ENCODE data around the gene PIGL. TPM values are rescaled to one million over a fixed set of nuclear protein-coding genes. Genes with fewer than 3 reads are reported as not detected.
"Not testable (repeated sequence)": the region's sequence is repeated elsewhere in the genome, so short reads cannot be mapped to it uniquely, and the experiment has no call there.

Gene PIGL
- total RNA-seq, 1 donor from 2014 or later, result 65.8 TPM

DNA sequence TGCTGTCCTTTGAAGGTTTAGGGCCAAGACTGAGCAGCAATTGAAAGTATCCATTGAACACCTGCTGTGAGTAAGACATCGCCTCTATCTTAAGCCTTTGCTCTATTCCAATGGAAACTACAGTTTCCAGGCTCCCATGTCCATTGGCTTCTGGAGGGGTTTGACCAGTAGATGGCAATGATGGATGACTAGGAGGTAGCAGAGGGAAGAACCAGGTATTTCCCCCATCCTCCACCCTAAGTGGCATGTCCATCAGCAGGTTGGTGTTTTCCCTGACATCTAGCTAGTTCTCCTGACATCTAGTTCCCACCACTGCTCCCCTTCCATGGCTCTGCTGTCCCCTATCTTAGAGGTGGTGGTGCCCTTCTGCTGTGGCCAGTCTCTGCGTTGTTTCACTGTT lies 77.5 kb downstream of the PIGL start:
- H3K27ac ChIP-seq, result no peak overlapping the region
- no peak for DNase-seq (ENCODE audit: extremely low spot score in 2 of 2)
- no peak overlapping the region for H3K4me3 ChIP-seq
- no peaks in the 10 kb centered on the region for H3K36me3 ChIP-seq
- no peaks in the 10 kb centered on the region for H3K4me1 ChIP-seq
- H3K9me3 ChIP-seq, result no peaks in the 10 kb centered on the region
- TF ChIP-seq POLR2AphosphoS5 (IDR thresholded peaks at IDR 0.05; ENCODE audit: insufficient read depth in 1 of 2, low read depth in 1 of 2) (no peak), POLR2A (IDR thresholded peaks at IDR 0.05) (no peak)
- TF ChIP-seq, protein P1, sequence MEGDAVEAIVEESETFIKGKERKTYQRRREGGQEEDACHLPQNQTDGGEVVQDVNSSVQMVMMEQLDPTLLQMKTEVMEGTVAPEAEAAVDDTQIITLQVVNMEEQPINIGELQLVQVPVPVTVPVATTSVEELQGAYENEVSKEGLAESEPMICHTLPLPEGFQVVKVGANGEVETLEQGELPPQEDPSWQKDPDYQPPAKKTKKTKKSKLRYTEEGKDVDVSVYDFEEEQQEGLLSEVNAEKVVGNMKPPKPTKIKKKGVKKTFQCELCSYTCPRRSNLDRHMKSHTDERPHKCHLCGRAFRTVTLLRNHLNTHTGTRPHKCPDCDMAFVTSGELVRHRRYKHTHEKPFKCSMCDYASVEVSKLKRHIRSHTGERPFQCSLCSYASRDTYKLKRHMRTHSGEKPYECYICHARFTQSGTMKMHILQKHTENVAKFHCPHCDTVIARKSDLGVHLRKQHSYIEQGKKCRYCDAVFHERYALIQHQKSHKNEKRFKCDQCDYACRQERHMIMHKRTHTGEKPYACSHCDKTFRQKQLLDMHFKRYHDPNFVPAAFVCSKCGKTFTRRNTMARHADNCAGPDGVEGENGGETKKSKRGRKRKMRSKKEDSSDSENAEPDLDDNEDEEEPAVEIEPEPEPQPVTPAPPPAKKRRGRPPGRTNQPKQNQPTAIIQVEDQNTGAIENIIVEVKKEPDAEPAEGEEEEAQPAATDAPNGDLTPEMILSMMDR (IDR thresholded peaks at IDR 0.05), result no peak
- intact Hi-C loops (cut with DNase I), result no loop called here
- no peaks in the 10 kb centered on the region for H3K27me3 ChIP-seq

DNA sequence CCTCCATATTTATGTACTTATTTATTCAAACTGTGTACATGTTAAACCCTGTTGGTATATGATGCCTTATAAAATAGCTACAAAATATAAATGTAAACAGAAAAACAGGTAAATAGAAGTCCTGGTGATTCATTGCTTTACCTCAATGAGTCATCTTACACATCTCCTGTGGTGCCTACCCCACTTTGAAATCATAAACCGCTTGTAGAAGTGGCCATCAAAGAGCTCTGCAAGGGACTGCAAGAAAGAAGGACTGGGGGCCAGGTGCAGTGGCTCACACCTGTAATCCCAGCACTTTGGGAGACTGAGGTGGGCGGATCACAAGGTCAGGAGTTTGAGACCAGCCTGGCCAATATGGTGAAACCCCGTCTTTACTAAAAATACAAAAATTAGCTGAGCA lies 79.1 kb downstream of the PIGL start:
- intact Hi-C loops (cut with DNase I); H3K27me3 ChIP-seq; H3K27ac ChIP-seq; H3K4me3 ChIP-seq; H3K4me1 ChIP-seq; H3K36me3 ChIP-seq; H3K9me3 ChIP-seq; DNase-seq (ENCODE audit: extremely low spot score in 2 of 2): not testable (repeated sequence)

DNA sequence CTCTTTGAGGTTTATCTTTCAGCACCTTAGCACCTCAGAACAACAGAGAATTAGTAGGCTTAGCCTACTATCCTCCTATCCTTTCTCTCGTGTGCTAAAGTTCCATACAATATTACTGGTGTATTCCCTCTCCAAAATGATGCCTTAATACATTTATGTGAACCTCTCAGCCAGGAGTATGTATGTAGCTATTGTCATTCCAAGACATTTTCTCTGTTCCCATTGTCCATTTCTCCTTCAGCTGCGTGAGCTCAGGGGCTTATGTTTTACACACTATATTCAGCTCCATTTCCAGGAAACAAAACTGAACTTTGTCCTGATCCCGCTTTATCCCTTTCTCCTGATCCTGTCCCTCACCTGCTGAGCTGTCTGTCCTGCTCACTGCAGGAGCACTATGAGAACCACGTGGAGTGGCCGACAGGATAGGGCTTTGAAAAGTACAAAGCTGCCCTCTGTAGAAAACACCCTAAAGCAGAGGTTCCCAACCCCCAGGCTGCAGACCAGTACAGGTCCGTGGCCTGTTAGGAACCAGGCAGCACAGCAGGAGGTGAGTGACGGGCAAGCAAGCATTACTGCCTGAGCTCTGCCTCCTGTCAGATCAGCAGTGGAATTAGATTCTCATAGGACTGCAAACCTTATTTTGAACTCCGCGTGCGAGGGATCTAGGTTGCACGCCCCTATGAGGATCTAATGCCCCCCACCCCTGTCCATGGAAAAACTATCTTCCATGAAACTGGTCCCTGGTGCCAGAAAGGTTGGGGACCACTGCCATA lies 80.5 kb downstream of the PIGL start:
- Histone ChIP-seq H3K27me3 (no peaks in the 10 kb centered on the region), H3K4me1 (no peaks in the 10 kb centered on the region), H3K36me3 (peaks cover 0 to 6% of the 10 kb centered on the region in 2 donors), H3K9me3 (no peaks in the 10 kb centered on the region), H3K27ac (no peak overlapping the region), H3K4me3 (no peak overlapping the region)
- no peak for DNase-seq (ENCODE audit: extremely low spot score in 2 of 2)
- intact Hi-C loops (cut with DNase I), result no loop called here
- TF ChIP-seq, protein P1 (IDR thresholded peaks at IDR 0.05), result no peak
- TF ChIP-seq POLR2A (IDR thresholded peaks at IDR 0.05) (no peak), POLR2AphosphoS5 (IDR thresholded peaks at IDR 0.05; ENCODE audit: insufficient read depth in 1 of 2, low read depth in 1 of 2) (no peak)

DNA sequence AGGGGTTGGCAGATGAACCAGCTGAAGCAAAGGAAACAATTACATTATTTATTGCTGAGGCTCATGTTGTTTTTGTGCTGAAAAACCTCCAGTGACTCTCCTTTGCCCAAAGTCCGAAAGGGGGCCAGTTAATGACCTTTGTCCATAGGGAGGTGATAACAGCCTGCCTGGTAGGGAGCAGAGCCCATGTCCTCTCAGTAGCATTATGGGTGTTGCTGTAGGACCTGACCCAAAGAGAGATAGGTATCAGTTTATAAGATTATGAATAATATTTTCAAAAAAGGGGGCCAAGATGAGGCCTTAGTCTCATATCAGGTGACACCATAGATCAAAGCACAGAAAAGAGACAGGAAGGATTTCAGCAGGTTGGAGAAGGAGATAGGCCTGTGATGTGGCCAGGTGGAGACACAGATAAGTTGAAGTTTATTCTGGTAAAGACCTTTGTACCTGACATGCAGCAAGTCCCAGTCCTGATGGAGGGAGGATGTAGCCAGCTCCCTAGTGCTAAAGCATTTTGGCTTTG lies 81.2 kb downstream of the PIGL start:
- TF ChIP-seq, protein P1 (IDR thresholded peaks at IDR 0.05), result no peak
- no peak for TF ChIP-seq POLR2AphosphoS5 (IDR thresholded peaks at IDR 0.05; ENCODE audit: insufficient read depth in 1 of 2, low read depth in 1 of 2)
- TF ChIP-seq POLR2A (IDR thresholded peaks at IDR 0.05), result no peak

DNA sequence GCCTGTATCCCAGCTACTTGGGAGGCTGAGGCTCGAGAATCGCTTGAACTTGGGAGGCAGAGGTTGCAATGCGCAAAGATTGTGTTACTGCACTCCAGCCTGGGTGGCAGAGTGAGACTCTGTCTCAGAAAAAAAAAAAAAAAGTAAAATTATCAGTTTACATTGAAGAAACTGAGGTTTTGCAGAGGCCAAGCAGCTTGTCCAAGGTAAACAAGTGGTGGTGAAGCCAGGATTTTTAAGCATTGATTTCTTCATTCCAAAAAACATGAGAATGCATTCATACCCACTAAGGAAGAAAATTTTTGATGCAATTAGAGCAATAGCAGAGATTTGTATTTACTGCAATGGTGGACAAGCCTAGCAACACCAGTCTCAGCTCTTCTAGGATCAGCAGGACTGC lies 83.5 kb downstream of the PIGL start:
- no peaks in the 10 kb centered on the region for H3K4me1 ChIP-seq
- DNase-seq (ENCODE audit: extremely low spot score in 2 of 2), result no peak
- TF ChIP-seq POLR2AphosphoS5 (IDR thresholded peaks at IDR 0.05; ENCODE audit: insufficient read depth in 1 of 2, low read depth in 1 of 2), result no peak
- no peak for TF ChIP-seq POLR2A (IDR thresholded peaks at IDR 0.05)
- TF ChIP-seq, protein P1 (IDR thresholded peaks at IDR 0.05), result no peak
- H3K4me3 ChIP-seq, result no peak overlapping the region
- no peaks in the 10 kb centered on the region for H3K27me3 ChIP-seq
- peaks cover 0 to 6% of the 10 kb centered on the region in 2 donors for H3K36me3 ChIP-seq
- H3K27ac ChIP-seq, result no peak overlapping the region
- no peaks in the 10 kb centered on the region for H3K9me3 ChIP-seq
- intact Hi-C loops (cut with DNase I), result no loop called here

More for the DNA sequence above, 81.2 kb downstream of the PIGL start:
- Histone ChIP-seq H3K9me3 (no peaks in the 10 kb centered on the region), H3K36me3 (peaks cover 0 to 6% of the 10 kb centered on the region in 2 donors), H3K27me3 (no peaks in the 10 kb centered on the region), H3K4me3 (no peak overlapping the region), H3K27ac (no peak overlapping the region), H3K4me1 (no peaks in the 10 kb centered on the region)
- intact Hi-C loops (cut with DNase I), result no loop called here
- DNase-seq (ENCODE audit: extremely low spot score in 2 of 2), result no peak
